GM12865 (cell line): ENCODE data around the gene CWF19L1.

ENCODE experiments used
- DNase-seq: peaks from one replicate; pipeline ENCODE4 v3.0.0; 2010; ENCODE audit warnings: low read depth
- H3K4me3 ChIP-seq: 2 replicates; pipeline ENCODE4 v1.5.1; 2011; ENCODE audit warnings: mild to moderate bottlenecking, low read depth, low read length, control low read depth
- CTCF ChIP-seq: IDR thresholded peaks from 2 replicates; pipeline ENCODE4 v1.5.1; 2011; ENCODE audit warnings: low read length, control low read depth, low read depth, inconsistent platforms; ENCODE audit not compliant: insufficient read depth; ENCODE audit errors: missing control alignments

CWF19L1 gene

GRCh38 chr10:100201549-100201948 is 65.9 kb downstream of the CWF19L1 start:
- no peak overlapping the region for H3K4me3 ChIP-seq
- DNase-seq = no peak
- TF ChIP-seq CTCF = no peak

GRCh38 chr10:100194711-100195110 is 72.7 kb downstream of the CWF19L1 start:
- TF ChIP-seq CTCF = no peak
- H3K4me3 ChIP-seq = no peak overlapping the region
- DNase-seq = no peak

- no peak for DNase-seq
- no peak for TF ChIP-seq CTCF
Observed at GRCh38 chr10:100192350-100192749, 75.1 kb downstream of the CWF19L1 start.

GRCh38 chr10:100186253-100187212 is 80.9 kb downstream of the CWF19L1 start:
- peak; percentile 44 for DNase-seq
- peak overlapping the region; percentile 98 for H3K4me3 ChIP-seq

More at GRCh38 chr10:100192350-100192749, 75.1 kb downstream of the CWF19L1 start:
- no peak overlapping the region for H3K4me3 ChIP-seq

GRCh38 chr10:100185364-100186252 is 81.8 kb downstream of the CWF19L1 start, which contains the start of gene ERLIN1:
TSS of gene ERLIN1 (minus strand) at chr10:100186029. CDS start at chr10:100185626, 403 bp downstream.
- TF ChIP-seq CTCF = no peak
- peak; percentile 94 for DNase-seq
- H3K4me3 ChIP-seq = peak within 1 kb of the TSS; percentile 98

More at GRCh38 chr10:100186253-100187212, 80.9 kb downstream of the CWF19L1 start:
- TF ChIP-seq CTCF = no peak

- no peak for TF ChIP-seq CTCF
- DNase-seq = peak; percentile 49
- H3K4me3 ChIP-seq = peak overlapping the region; percentile 98
Observed at GRCh38 chr10:100184840-100185239, 82.6 kb downstream of the CWF19L1 start.
